ENCODE results near the gene LRRC28. TPM values are rescaled to one million over a fixed set of nuclear protein-coding genes. Genes with fewer than 3 reads are reported as not detected.

LRRC28 gene
- total RNA-seq, 1 donor from 2014 or later, result 27.8 TPM

DNA sequence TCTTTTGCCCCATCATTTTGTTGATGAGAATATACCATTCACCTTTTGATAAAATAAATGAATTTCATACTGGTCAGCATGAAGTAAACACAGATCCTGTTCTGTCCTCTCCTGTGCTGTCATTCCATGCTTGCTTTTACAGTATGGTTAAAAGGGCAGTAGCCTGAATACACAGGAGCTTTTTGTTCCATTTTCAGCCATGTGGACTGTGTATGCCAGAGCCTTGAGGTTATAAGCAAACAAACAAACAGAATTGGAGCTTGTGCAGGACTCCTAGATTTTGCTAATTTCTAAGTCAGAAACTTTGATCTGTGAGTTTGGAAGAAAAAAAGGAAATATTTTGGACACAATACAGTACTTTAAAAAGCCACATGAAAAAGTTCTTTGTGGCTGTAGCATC, 91.9 kb downstream of the LRRC28 start:
- DNase-seq (ENCODE audit: low read depth), result no peak

GRCh38 chr15:99343881-99344551, 92.7 kb downstream of the LRRC28 start:
- DNase-seq (ENCODE audit: low read depth), result no peak

DNA sequence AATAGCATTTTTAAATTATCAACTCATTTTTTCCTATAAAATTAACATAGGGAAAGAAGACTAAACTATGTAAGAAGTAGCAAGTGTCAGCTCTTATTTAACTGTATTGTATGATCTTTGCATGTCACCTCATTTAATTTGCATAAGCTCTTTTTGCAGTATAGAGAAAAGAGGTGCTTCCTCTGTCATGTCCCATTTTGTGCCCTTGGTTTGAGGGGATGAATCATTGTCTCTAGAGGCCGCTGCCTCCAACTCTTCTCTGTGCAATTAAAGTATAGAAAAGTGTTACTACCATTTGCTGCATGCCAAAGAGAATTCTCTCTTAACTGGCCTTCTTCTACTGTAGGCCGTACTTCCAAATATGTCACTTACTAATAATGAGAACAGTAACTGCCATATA, 93.4 kb downstream of the LRRC28 start:
- DNase-seq (ENCODE audit: low read depth), result no peak

- no peak for DNase-seq (ENCODE audit: low read depth)
Observed at GRCh38 chr15:99345242-99345641, 94.0 kb downstream of the LRRC28 start.

DNA sequence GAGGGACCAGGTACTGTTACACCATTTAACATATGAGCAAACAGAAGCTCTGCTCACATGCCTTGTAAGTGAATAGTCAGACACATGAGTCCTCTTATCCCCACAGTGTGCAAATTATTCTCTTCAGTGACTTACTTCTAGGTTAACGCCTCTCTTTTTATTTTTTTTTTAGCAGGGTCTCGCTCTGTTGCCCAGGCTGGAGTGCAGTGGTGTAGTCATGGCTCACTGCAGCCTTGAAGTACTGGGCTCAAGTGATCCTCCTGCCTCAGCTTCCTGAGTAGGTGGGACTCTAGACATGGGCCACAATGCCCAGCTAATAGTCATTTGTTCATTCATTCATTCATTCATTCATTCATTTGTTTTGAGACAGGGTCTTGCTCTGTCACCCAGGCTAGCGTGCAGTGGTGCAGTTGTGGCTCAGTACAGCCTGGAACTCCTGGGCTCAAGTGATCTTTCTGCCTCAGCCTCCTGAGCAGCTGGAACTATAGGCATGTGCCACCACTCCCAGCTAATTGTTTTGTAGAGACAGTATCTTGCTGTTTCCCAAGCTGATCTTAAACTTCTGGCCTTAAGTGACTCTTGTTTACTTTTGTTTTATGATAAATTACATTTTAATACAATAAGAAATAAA, 94.7 kb downstream of the LRRC28 start:
- DNase-seq (ENCODE audit: low read depth), result peak; percentile 64

GRCh38 chr15:99347574-99347973, 96.3 kb downstream of the LRRC28 start:
- no peak for DNase-seq (ENCODE audit: low read depth)

- DNase-seq (ENCODE audit: low read depth), result no peak
Observed at GRCh38 chr15:99348412-99348811, 97.1 kb downstream of the LRRC28 start.

- DNase-seq (ENCODE audit: low read depth), result no peak
Observed at GRCh38 chr15:99350408-99350807, 99.1 kb downstream of the LRRC28 start.

DNA sequence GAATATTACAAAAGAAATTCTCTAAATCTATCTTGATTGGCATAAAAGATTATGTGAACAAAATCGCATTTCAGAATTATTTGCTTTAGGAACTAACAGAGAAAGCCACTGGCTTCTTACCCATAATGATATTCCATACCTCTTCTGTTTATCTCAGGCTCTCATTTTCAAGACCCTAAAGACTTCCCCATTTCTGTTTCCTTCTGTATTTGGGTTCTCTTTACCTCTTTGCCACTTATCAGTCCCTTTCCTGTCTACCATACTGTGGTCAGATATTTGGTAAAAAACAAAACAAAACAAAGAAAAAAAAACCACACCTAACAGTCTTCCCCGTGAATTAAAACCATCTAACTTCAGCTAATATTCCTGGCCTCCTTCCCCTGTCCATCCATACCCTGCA, 108.5 kb downstream of the LRRC28 start:
- no peak for DNase-seq (ENCODE audit: low read depth)

DNA sequence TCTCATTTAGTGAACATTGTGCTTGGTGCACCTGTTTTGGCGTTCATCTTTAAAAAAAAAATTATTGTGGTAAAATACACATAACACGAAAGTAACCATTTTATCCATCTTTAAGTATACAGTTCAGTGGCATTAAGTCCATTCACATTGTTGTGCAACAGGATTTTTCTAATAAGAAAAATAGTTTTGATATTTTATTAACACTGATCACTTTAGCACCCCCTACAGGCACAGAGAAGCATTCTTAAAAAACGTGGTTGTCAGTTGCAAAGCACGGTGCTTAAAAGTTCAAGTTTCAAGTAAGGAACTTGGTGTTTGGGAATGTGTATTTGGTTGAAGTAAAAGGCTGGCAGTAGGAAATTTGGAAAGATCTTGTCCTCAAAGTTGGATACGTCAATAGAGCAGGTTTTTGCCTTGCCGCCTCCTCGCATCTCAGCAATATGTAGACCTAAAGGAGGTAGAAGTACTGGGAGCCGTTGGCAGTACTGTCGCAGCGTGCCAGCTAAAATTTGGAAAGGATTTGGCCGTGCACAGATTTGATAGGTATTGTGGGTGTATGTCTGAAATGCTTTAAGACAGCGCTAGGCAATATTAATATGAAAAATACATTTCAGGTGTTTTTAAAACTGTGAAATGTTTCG, 110.4 kb downstream of the LRRC28 start:
- DNase-seq (ENCODE audit: low read depth), result peak; percentile 27

DNA sequence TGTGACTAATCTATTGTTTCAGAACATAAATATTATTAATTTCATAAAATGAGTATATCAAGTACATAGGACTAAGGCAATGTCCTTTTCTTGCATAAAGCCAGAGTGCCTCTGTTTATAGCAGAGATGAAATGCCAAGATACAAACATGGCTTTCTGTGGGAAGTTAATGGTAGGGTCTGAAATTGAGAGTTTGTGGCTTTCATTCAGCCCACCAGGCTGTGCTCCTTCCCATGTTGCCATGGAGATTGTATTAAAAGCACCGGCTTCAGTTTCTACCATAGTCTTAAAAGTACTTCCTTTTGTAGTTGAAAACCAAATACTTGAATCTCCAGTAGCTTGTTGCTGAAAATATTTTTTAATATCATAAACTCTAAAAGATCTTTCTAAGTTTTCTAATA, 114.0 kb downstream of the LRRC28 start:
- DNase-seq (ENCODE audit: low read depth), result no peak

DNA sequence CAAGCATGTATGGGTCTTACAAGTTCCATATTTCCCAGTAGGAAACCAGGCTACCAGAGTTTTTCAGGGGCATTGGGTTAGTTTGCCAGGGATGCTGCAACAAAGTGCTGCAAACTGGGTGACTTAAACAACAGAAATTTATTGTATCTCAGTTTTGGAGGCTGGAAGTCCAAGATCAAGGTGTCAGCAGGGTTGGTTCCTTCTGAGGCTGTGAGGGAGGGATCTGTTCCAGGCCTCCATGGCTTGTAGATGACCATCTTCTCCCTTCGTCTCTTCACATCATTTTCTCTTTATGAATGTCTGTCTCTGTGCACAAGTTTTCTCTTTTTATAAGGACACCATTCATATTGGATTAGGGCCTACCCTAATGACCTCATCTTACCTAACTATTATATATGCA, 114.7 kb downstream of the LRRC28 start:
- no peak for DNase-seq (ENCODE audit: low read depth)

DNA sequence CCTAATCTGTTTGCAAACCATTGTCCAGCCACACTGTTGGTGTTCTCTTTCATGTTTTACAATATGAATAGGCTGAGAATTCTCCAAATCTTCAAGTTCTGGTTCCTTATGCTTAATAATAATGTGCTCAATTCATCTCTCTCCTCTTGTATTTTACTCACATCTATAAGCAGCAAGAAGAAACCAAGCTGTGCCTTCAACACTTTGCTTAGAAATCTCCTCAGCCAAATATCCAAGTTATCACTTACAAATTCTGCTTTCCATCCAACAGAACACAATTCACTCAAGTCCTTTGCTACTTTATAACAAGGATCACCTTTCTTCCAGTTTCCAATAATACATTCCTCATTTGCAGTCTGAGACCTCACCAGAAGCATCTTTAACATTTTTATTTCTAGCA, 117.5 kb downstream of the LRRC28 start:
- DNase-seq (ENCODE audit: low read depth), result no peak

DNA sequence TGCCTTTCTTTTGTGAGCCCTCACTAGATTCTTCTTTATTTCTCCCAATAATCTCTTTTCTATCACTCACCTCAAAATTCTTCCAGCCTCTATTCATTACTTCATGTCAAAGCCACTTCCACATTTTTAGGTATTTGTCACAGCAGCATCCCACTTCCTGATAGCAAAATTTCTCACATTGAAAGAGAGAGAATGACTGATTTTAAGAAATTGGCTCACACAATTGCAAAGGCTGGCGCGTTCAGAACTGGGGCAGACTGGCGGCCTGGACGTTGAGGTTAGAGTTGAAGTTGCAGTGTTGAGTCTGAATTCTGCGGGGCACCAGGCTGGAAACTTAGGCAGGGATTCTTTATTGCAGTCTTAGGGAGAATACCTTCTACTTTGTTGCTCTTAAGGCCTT, 117.9 kb downstream of the LRRC28 start:
- no peak for DNase-seq (ENCODE audit: low read depth)

DNA sequence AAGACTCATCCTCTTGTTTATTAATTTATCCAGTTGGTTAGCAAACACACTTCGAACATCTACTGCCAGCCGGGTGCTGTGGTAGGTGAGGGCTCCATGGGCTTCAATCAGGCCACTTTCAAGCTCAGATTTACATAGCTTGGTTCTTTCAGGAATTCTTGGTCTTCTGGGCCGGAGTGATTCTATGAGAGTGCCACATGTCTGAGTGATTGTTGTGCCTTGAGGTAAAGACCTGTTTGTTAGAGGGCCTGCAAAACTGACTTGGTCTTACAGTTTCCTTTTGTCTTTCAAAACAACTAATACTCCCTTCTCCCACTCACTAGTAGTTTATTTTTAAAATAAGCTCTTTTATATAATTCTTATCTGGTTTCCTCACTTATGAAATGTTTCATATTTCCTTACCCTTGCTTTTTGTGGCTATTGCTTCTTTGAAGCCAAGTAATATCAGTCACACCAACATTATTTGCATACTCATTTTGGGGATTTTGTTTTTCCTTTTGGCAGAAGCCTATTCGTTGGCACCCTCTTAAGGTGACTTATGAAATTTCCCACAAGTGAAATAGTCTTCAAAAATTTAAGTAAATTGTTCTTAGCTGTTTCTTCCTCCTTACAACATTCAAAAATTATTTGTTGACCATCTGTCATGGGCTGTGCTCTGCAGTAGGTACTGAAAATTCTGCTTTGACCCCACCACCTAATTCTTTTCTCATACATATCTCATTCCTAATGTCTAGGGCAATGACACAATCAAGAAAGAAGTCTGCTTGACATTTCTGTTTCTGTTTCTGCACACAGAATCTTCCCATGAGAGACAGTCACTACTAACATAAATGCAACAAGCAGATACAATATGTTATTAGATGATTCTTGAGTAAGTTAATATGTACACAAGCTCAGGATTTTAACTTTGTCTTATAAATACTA, 120.2 kb downstream of the LRRC28 start:
- peak; percentile 31 for DNase-seq (ENCODE audit: low read depth)

DNA sequence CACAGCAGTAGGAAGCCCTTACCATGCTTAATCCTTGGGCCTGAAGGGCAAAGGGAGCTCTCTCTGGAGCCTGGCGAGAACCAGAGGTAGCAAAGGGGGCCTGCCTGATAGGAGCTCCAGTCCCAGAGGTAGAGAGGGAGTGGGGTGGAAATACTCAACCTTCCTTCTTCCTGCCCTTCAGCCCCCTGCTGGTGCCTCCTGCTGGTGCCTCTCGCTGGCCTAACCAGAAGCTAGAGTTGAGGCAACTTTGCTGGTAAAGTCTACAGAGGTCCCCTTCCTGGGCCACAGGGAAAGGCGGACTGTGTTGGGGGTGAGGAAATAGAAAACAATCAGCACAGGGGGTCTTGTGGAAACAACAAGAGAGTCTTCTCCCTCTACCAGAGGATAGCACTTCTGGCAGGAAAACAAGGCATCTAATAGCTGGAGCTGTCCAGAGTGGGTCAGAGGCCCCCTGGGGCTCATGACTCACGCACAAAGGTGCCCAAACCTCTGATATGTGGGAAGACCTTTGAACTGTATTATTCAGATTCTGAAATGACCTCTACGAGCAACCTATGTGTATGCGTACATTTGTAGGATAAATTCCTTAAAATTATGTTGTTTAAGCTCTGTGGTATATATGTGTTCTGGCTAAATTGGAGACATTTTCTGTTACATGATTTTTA, 133.9 kb downstream of the LRRC28 start:
- peak; percentile 41 for DNase-seq (ENCODE audit: low read depth)

DNA sequence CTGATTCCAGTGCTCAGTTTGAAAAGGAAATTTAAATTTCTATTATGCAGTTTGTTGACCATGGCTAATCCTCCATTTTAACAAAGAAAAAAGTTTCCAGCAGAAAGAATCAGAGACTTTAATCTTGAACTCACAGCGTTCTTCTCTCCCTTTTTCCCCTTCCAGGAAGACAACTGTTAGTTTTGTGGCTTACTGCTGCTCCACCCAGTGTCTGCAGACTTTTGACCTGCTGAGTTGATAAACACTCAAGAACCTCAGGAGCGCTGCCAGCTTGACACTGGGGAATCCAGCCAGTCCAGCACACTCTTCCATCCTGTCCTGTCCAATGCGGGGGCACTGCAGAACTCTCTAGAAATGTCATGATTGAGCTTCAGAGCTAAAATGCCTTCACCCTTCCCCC, 134.6 kb downstream of the LRRC28 start:
- peak; percentile 66 for DNase-seq (ENCODE audit: low read depth)

GRCh38 chr15:99386391-99386790, 135.1 kb downstream of the LRRC28 start:
- DNase-seq (ENCODE audit: low read depth), result no peak

- DNase-seq (ENCODE audit: low read depth), result no peak
Observed at GRCh38 chr15:99387421-99388168, 136.3 kb downstream of the LRRC28 start.

GRCh38 chr15:99390667-99391066, 139.4 kb downstream of the LRRC28 start:
- DNase-seq (ENCODE audit: low read depth), result no peak

GRCh38 chr15:99393641-99394040, 142.4 kb downstream of the LRRC28 start:
- DNase-seq (ENCODE audit: low read depth), result no peak

Data from renal cortical epithelial cell (primary cell).